D341Med (cell line): ENCODE measurements around the gene TRABD2B.

Experiments
- DNase-seq: peaks from one replicate; pipeline ENCODE4 v3.0.0; 2012; ENCODE audit warnings: low spot score

TRABD2B gene

GRCh38 chr1:47772960-47773682 lies 224.1 kb downstream of the TRABD2B start:
- no peak for DNase-seq

- DNase-seq: no peak
Observed at GRCh38 chr1:47772281-47772680, 224.9 kb downstream of the TRABD2B start.

- no peak for DNase-seq
Observed at GRCh38 chr1:47771751-47772150, 225.4 kb downstream of the TRABD2B start.

- no peak for DNase-seq
Observed at GRCh38 chr1:47769983-47770382, 227.2 kb downstream of the TRABD2B start.

- DNase-seq: no peak
Observed at GRCh38 chr1:47769295-47769694, 227.9 kb downstream of the TRABD2B start.

GRCh38 chr1:47767741-47768100 lies 229.5 kb downstream of the TRABD2B start:
- DNase-seq: no peak

- no peak for DNase-seq
Observed at GRCh38 chr1:47766832-47767740, 230.1 kb downstream of the TRABD2B start.

GRCh38 chr1:47765742-47766485 lies 231.3 kb downstream of the TRABD2B start:
- DNase-seq: no peak

GRCh38 chr1:47765236-47765635 lies 231.9 kb downstream of the TRABD2B start:
- DNase-seq: no peak

- DNase-seq: no peak
Observed at GRCh38 chr1:47764461-47765046, 232.6 kb downstream of the TRABD2B start.

- DNase-seq: no peak
Observed at GRCh38 chr1:47763591-47764171, 233.5 kb downstream of the TRABD2B start.

- no peak for DNase-seq
Observed at GRCh38 chr1:47761974-47762373, 235.2 kb downstream of the TRABD2B start.

- no peak for DNase-seq
Observed at GRCh38 chr1:47761201-47761930, 235.8 kb downstream of the TRABD2B start.

- no peak for DNase-seq
Observed at GRCh38 chr1:47759936-47760629, 237.1 kb downstream of the TRABD2B start.

- DNase-seq: no peak
Observed at GRCh38 chr1:47759251-47759935, 237.8 kb downstream of the TRABD2B start.

- DNase-seq: no peak
Observed at GRCh38 chr1:47758341-47759250, 238.6 kb downstream of the TRABD2B start.

GRCh38 chr1:47757226-47757975 lies 239.8 kb downstream of the TRABD2B start:
- DNase-seq: no peak

- DNase-seq: no peak
Observed at GRCh38 chr1:47756411-47756810, 240.8 kb downstream of the TRABD2B start.
